Endodermal cell (in vitro differentiated cells): ENCODE data around the gene PCID2. TPM values are rescaled to one million over a fixed set of nuclear protein-coding genes. Genes with fewer than 3 reads are reported as not detected.
A peak's percentile ranks its signal among the peaks of the same experiment; 100 is the strongest.

Experiments used
- DNase-seq: peaks from one replicate; pipeline ENCODE4 v3.0.0-alpha.2; 2017
- H3K27ac ChIP-seq: 2 replicates; pipeline ENCODE4 v1.5.1; 2013; ENCODE audit warnings: mild to moderate bottlenecking, low read depth, low read length, moderate library complexity
- H3K27me3 ChIP-seq: 2 replicates; pipeline ENCODE4 v1.6.1; 2013; ENCODE audit warnings: mild to moderate bottlenecking, low read length, moderate library complexity; ENCODE audit not compliant: insufficient read depth, control insufficient read depth, poor library complexity, severe bottlenecking
- H3K36me3 ChIP-seq: 2 replicates; pipeline ENCODE4 v1.7.0; 2013; ENCODE audit warnings: mild to moderate bottlenecking, low read length, moderate library complexity; ENCODE audit not compliant: control insufficient read depth, insufficient read depth
- H3K4me1 ChIP-seq: one replicate; pipeline ENCODE4 v1.7.0; 2013; ENCODE audit warnings: low read length; ENCODE audit not compliant: control insufficient read depth, insufficient read depth
- H3K4me3 ChIP-seq: 2 replicates; pipeline ENCODE4 v1.5.1; 2013; ENCODE audit warnings: mild to moderate bottlenecking, low read length, moderate library complexity
- H3K9ac ChIP-seq: 2 replicates; pipeline ENCODE4 v1.6.1; 2013; ENCODE audit warnings: mild to moderate bottlenecking, low read length, moderate library complexity; ENCODE audit not compliant: poor library complexity, severe bottlenecking; ENCODE audit errors: extremely low read depth
- H3K9me3 ChIP-seq: 2 replicates; pipeline ENCODE4 v1.6.1; 2013; ENCODE audit warnings: mild to moderate bottlenecking, low read length, moderate library complexity; ENCODE audit not compliant: control insufficient read depth
- H3K27ac Mint-ChIP-seq: 2 replicates; pipeline ENCODE4 v1.8.0; 2020; ENCODE audit warnings: mixed read lengths
- H3K27me3 Mint-ChIP-seq: 2 replicates; pipeline ENCODE4 v1.8.0; 2021; ENCODE audit warnings: mild to moderate bottlenecking, mixed read lengths; ENCODE audit not compliant: insufficient read depth
- H3K36me3 Mint-ChIP-seq: 2 replicates; pipeline ENCODE4 v1.8.0; 2020; ENCODE audit warnings: low read depth, mixed read lengths
- H3K4me1 Mint-ChIP-seq: 2 replicates; pipeline ENCODE4 v1.8.0; 2020; ENCODE audit warnings: mixed read lengths
- H3K4me3 Mint-ChIP-seq: 2 replicates; pipeline ENCODE4 v1.8.0; 2020; ENCODE audit warnings: mild to moderate bottlenecking, moderate library complexity, mixed read lengths
- H3K9me3 Mint-ChIP-seq: 2 replicates; pipeline ENCODE4 v1.8.0; 2020; ENCODE audit warnings: mild to moderate bottlenecking, mixed read lengths
- WGBS, 2 experiments: methylation state at CpG; one replicate each; pipeline versions ENCODE4 v1.1.5 to v1.1.7; 2013; ENCODE audit warnings: missing lambda C conversion rate in 2 of 2, mixed read lengths in 1 of 2; ENCODE audit not compliant: insufficient coverage in 1 of 2, insufficient read length in 1 of 2; 5-methylcytosine and 5-hydroxymethylcytosine counted together
- total RNA-seq, 2 donors: library from RNA; stranded (reverse); fragmentation: NEBNext Ultra II Directional in 1 of 2; extraction: Animal tissue kit (Norgen Biotek cat#: 25700) in 1 of 2; gene quantifications; 2 replicates in 1 of 2; 3 replicates in 1 of 2; pipeline ENCODE4 v1.2.1, GENCODE V29; 2021
- TF ChIP-seq, protein P1 (sequence below): fragments of 200-600 bp; sonication (generic); conservative IDR thresholded peaks from 2 replicates; pipeline ENCODE4 v1.5.0; 2021; ENCODE audit warnings: antibody characterized with exemption, mild to moderate bottlenecking

Gene PCID2
- total RNA-seq, 2 donors from 2014 or later = 70.5 to 71.7 TPM

DNA sequence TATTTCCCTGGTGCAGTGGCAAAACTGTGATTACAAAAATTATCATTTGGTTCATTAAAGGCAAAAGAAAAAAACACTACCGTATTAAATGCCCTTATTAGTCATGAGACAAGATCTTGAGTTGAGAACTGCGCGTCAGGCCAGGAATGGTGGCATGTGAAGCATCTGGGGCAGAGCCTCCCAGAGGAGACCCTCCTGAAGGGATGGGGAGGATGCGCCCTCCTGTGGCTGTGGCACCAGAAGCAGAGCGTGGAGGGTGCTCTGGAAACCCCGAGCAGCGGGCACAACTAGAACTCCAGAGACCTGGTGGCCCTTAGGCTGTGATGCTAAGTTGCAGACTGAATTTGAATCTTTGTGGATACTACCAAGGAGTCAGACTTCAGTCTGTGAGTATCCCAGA, 12.4 kb upstream of the PCID2 start:
- WGBS, 2 experiments = 96% methylated on average over 7 of the region's 7 CpGs

DNA sequence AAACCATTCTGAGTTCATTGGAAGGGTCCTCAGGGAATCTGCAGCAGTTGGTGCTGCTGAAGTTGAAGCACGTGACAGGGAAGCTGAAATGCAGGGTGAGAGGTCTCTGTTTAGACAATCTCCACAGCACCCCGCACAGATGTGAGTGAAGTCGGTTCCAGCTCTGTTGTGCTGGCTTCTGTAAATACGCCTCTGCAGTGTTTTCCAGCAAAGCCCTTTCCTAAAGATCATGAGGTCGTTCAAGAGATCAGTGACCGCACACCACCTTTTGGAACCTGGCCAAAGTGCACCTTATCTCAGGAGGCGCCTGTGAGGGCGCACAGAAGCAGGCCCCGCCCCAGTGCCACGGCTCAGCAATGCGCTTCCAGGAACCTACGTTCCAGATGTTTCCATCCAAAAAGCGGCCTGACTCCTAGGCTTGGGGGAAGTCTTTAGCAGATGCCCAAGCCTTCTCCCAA, 11.7 kb upstream of the PCID2 start:
- TF ChIP-seq, protein P1, sequence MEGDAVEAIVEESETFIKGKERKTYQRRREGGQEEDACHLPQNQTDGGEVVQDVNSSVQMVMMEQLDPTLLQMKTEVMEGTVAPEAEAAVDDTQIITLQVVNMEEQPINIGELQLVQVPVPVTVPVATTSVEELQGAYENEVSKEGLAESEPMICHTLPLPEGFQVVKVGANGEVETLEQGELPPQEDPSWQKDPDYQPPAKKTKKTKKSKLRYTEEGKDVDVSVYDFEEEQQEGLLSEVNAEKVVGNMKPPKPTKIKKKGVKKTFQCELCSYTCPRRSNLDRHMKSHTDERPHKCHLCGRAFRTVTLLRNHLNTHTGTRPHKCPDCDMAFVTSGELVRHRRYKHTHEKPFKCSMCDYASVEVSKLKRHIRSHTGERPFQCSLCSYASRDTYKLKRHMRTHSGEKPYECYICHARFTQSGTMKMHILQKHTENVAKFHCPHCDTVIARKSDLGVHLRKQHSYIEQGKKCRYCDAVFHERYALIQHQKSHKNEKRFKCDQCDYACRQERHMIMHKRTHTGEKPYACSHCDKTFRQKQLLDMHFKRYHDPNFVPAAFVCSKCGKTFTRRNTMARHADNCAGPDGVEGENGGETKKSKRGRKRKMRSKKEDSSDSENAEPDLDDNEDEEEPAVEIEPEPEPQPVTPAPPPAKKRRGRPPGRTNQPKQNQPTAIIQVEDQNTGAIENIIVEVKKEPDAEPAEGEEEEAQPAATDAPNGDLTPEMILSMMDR = no peak

More for the DNA sequence above, 12.4 kb upstream of the PCID2 start:
- Histone ChIP-seq H3K4me3 (no peak overlapping the region), H3K9ac (no peak overlapping the region), H3K27me3 (no peaks in the 10 kb centered on the region), H3K27ac (no peak overlapping the region), H3K36me3 (peaks cover 79% of the 10 kb centered on the region), H3K9me3 (no peaks in the 10 kb centered on the region), H3K4me1 (peaks cover 8% of the 10 kb centered on the region)
- peaks cover 67% of the 10 kb centered on the region for H3K36me3 Mint-ChIP-seq
- H3K27ac Mint-ChIP-seq = peak overlapping the region; percentile 48
- TF ChIP-seq, protein P1 = peak; percentile 64
- no peak overlapping the region for H3K4me3 Mint-ChIP-seq
- no peaks in the 10 kb centered on the region for H3K27me3 Mint-ChIP-seq
- H3K9me3 Mint-ChIP-seq = no peaks in the 10 kb centered on the region
- H3K4me1 Mint-ChIP-seq = peaks cover 13% of the 10 kb centered on the region
- peak; percentile 64 for DNase-seq

DNA sequence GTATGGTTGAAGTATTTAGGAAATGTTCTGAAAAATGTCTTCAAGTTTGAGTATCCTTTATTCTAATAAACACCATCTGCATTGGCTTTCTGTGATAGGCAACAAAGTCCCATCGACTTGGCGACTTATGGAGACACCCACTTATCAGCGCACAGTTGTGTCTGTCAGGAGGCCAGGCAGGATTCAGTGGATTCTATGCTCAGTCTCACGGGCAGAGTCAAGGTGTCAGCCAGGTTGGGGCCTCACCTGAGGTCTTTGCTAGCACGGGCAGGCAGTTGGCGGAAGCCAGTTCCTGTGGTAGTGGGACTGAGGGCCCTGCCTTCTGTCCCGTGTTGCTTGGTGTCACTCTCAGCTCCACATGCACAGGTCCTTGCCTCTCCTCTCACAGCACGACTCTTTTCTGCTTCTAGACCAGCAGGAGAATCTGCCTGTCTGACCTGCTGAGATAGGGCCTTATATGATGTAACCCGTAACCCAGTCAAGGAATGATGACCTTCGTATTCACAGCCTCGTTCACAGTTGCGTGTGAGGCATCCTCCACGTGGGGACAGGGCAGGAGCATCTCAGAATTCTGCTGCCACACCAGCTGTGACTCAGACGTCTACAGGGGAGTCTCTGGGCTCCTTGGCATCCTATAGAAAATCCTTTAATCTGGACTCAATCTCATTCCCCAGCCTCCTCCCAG, 10.9 kb upstream of the PCID2 start:
- H3K27ac Mint-ChIP-seq = peak overlapping the region; percentile 87
- peaks cover 8% of the 10 kb centered on the region for H3K4me1 ChIP-seq
- no peaks in the 10 kb centered on the region for H3K9me3 Mint-ChIP-seq
- peaks cover 52% of the 10 kb centered on the region for H3K36me3 Mint-ChIP-seq
- H3K27ac ChIP-seq = no peak overlapping the region
- no peak overlapping the region for H3K9ac ChIP-seq
- no peaks in the 10 kb centered on the region for H3K27me3 Mint-ChIP-seq
- TF ChIP-seq, protein P1 = no peak
- H3K4me3 ChIP-seq = no peak overlapping the region
- peaks cover 13% of the 10 kb centered on the region for H3K4me1 Mint-ChIP-seq
- no peaks in the 10 kb centered on the region for H3K27me3 ChIP-seq
- H3K4me3 Mint-ChIP-seq = no peak overlapping the region
- peak; percentile 51 for DNase-seq
- no peaks in the 10 kb centered on the region for H3K9me3 ChIP-seq
- H3K36me3 ChIP-seq = peaks cover 64% of the 10 kb centered on the region
- 93 to 96% methylated on average over 13 to 14 of the region's 14 CpGs for WGBS, 2 experiments

More for the DNA sequence above, 11.7 kb upstream of the PCID2 start:
- Histone ChIP-seq H3K9me3 (no peaks in the 10 kb centered on the region), H3K27me3 (no peaks in the 10 kb centered on the region), H3K36me3 (peaks cover 72% of the 10 kb centered on the region), H3K9ac (no peak overlapping the region), H3K4me3 (no peak overlapping the region), H3K4me1 (peaks cover 8% of the 10 kb centered on the region), H3K27ac (no peak overlapping the region)
- Mint-ChIP-seq H3K36me3 (peaks cover 60% of the 10 kb centered on the region), H3K4me1 (peaks cover 13% of the 10 kb centered on the region), H3K4me3 (no peak overlapping the region), H3K27ac (peak overlapping the region; percentile 48), H3K27me3 (no peaks in the 10 kb centered on the region), H3K9me3 (no peaks in the 10 kb centered on the region)
- peak; percentile 42 for DNase-seq
- WGBS, 2 experiments = 96 to 98% methylated on average over 13 of the region's 13 CpGs
